NCI-H1417 (cell line): ENCODE measurements around the gene SRGAP3.

Source experiments
- DNase-seq, 3 experiments: peaks; one replicate each; lab custom pipeline; 2025; lab: John Stamatoyannopoulos, UW

SRGAP3 gene

DNA sequence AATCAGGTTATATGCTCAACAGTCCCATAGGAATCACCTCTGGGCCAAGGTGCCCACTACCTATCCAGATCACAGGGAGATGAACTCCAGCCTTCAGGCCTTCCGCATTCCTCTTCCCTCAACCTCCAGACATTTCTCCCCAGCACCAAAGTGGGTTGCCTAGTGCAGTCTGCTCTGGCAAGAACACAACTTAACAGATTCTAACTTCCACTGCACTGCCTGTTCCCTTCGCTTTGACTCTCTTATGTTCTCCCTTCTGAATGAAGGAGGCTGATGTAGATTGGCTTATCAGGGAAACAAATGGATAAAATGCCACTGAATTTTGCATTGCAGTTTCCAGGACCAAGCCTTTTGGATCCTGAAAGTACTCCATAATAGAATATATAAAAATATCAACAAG lies 106.3 kb downstream of the SRGAP3 start:
- no peak for DNase-seq

- peak in 2 of 3 experiments; percentile 4 to 29 for DNase-seq
Observed at GRCh38 chr3:9142362-9142761, 107.1 kb downstream of the SRGAP3 start.

- DNase-seq = no peak
Observed at GRCh38 chr3:9141928-9142289, 107.5 kb downstream of the SRGAP3 start.

DNA sequence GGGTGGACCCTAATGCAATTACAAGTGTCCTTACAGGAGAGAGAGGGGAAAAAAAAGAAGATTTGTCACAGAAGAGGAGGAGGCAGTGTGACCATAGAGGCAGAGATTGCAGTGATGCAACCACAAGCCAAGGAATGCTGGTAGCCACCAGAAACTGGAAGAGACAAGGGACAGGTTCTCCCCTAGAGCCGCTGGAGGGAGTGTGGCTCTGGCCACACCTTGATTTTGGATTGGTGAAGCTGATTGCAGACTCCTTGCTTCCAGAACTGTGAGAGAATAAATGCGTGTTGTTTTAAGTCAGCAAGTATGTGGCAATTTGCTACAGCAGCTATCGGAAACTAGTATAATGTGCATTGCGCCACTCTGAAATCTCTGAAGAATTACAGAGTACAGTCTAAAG lies 110.1 kb downstream of the SRGAP3 start:
- DNase-seq = no peak

DNA sequence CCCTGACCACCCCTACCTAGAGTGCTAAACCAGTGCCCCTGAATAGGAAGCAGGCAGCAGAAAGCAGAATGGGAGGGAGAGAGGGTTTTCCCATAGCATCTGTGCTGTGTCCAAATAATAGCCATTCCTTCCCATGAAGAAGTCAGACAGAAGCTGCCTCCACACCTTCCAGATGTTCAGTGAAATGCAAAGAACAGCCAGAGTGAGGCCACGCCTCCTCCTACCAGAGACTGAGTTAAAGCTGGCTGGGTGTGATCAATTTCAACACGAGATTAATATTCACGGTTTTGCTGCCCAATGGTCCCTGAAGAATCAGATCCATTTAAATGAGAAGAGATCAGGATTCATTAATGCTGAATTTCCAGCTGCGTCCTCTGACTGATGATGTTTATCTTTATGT lies 111.8 kb downstream of the SRGAP3 start:
- no peak for DNase-seq

DNA sequence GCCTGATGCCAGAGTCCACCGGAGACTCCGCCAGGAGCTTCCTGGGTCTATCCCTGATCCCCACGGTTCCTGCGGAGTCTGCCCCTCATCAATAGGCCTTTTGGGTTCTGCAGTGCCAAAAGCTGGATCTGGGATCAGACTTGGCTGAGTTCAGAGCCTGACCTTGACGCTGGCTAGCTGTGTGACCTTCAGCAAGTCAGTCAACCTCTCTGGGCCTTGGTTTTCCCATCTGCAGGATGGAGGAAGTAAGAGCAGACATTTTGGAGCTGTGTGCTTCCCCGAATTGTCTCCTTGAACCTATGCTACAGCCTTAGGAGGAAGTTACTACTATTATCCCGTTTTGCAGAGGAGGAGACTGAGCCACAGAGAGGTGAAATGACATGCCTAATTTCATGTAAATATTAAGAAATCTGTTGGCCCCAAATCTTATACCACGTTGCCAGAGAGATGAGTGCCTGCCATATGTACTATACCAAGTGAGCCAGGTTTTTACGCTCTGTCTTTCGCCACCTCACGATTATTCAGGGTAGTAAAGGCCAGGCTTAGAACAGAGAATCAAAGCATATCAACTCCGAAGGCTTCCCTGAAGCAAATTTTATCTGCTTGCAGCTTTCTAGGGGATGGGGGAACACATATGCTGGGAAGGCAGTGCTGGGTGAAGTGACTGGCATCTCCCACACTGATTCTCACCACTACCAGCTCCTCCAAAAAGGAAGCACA lies 112.5 kb downstream of the SRGAP3 start:
- no peak for DNase-seq

- no peak for DNase-seq
Observed at GRCh38 chr3:9135930-9136525, 113.4 kb downstream of the SRGAP3 start.

- DNase-seq = no peak
Observed at GRCh38 chr3:9135526-9135925, 113.9 kb downstream of the SRGAP3 start.

- no peak for DNase-seq
Observed at GRCh38 chr3:9133656-9134055, 115.8 kb downstream of the SRGAP3 start.

DNA sequence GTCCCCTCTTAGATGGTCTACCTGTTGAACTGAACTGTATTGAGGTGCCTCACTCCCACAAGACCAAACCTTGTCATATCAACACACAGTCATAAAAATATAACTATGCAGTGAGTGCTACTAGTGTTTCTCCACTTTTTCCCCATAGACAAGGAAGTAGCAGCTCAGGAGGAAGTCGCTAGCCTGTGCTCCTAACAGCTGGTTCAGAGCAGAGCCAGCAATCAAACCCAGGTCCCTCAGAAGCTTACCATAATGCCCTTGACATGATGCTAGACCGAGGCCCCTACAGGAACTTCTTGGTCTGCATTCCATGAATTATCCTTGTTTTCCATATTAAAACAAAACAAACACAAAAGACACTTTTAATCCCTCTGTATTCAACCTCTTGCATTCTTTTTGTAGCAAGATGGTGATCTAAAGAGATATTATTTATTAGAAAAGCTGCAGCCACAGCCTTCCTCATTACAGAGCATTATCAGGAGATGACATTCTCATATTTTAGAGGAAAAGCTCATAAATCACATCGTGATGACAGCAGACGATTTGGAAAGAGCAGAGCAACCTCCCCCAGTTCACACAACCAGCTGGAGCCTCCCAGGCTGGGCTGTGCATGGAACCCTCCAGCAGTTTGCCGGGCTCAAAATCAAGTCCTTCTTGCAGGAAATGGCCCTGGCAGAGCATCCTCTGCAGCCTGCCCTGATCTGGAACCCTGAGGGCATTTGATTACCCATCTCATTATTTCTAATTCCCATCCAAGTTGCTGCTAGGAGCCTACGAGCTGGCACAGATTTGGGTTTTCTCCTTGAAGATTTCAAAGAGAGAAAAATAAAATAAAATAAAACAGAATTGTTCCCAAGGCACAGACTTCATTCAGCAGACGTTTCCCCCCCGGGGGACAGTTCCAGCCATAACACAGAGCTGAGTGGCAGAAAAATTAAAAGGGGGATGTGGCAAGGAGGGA lies 118.8 kb downstream of the SRGAP3 start:
- peak in 2 of 3 experiments; percentile 14 to 48 for DNase-seq

DNA sequence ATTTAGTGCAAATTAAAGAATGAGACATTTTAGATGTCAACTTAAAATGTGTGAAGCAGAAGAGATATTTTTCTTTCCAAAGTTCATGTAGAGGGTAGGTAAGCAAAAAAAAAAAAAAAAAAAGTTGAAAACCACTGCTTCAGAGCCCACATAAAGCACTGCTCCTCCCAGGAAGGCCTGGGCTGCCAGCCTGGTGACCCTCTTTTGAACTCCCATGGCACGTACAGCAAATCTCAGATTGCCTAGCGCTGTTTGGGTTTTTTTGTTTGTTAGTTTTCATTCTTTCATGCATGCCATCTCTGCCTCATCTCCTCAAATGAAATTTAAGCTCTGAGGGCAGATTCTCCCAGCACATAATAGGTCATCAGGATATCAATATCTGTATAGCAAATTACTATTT lies 120.1 kb downstream of the SRGAP3 start:
- DNase-seq = no peak

DNA sequence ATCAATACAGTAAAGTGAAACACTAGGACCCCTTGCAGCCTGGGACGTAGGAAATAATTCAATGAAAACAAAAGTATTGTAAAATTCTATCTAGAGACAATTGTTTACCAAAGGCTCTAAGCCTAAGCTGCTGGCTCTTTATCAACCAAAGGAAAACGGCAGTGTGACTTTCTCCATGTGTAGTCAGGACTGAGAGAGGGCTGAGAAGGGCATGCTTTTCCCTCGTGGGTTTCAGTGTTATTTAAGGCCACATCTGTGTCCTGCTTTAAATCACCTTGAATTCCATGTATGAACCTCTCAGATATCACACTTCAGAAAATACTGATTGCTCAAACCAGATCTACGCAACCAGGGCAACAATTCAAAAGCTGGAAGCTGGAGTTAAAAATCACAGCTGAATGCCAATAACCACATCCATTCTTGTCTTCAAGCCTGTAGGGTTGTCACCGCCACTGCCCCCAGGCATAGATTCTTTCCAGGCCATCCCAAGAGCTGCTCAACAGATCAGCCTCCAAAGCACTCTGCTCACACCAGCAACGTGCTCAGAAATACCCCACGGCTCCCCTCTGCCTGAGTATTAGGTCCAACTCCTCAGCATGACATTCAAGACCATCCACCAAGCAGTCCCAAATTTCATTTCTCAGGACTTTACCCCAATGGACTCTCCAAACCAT lies 124.0 kb downstream of the SRGAP3 start:
- no peak for DNase-seq

DNA sequence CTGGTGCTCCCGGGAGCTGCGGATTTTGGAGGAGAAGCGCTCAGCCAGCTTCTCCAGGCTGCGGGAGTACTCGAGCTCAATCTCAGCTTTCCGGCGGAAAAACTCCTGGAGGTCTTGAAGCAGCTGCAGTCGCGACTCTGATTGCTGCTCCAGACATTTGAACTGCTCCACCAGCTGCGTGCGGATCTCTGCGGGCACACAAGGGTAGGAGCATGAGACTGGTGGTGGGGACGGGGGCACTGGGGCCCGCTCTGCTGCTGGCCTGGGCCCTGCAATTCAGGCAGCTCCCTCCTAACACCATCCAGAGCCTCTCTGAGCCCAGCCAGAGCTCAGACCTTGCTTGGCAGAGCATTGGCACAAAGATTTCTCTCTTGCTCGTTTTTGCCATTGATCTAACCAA lies 124.7 kb downstream of the SRGAP3 start:
- DNase-seq = no peak

DNA sequence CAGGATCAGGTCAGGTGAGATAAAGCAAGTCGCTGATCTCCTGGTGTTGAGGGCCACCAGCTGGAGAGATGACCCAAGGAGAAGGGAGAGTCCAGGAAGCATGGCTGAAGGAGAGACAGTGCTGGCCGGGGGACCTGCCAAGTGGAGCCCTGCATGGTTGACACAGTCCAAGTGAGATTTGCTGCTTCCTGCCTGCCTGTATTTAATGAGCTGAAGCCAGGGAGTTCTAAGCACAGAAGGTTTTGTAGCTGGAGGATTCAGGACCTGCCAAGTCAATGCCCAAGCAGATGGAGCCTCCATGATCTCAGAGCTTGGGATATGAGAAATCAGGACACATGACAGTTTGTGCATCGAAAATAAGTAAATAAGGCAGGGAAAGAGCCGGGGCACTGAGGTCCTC lies 125.6 kb downstream of the SRGAP3 start:
- no peak for DNase-seq

- peak in 1 of 3 experiments; percentile 5 for DNase-seq
Observed at GRCh38 chr3:9122732-9123364, 126.6 kb downstream of the SRGAP3 start.

DNA sequence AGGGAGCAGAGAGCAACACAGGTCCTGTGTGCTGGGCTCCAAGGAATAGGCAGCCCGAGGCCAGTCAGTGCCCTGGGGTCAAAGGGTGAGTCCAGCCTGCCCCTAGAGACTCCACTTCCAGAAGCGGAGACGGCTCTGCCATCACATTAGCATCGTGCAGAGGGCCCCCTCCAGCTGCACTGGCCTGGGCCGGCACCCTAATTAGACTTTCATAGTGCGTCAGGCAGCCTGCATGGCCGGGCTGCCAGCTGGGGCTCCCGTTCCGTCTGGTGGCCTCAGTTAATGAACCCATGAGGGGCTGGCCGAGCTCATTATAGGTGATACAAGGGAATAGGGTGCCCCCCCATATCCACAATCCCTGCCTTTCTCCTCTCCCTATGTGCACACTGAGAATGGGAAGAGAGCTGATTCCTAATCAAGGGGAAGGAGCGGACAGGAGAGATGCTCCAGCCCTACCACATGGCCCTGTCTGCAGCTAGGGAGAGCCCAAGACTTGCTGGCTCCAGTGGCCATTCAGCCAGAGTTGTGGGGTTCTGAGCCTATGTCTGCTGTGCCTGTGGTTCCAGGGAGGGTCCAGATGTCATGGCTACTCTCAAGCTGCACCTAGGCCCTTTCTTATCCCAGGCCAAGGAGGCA lies 128.0 kb downstream of the SRGAP3 start:
- DNase-seq = no peak

GRCh38 chr3:9119331-9119730 lies 130.1 kb downstream of the SRGAP3 start:
- no peak for DNase-seq

GRCh38 chr3:9118222-9118621 lies 131.2 kb downstream of the SRGAP3 start:
- no peak for DNase-seq

GRCh38 chr3:9117220-9117619 lies 132.2 kb downstream of the SRGAP3 start:
- no peak for DNase-seq

GRCh38 chr3:9116336-9116735 lies 133.1 kb downstream of the SRGAP3 start:
- no peak for DNase-seq

DNA sequence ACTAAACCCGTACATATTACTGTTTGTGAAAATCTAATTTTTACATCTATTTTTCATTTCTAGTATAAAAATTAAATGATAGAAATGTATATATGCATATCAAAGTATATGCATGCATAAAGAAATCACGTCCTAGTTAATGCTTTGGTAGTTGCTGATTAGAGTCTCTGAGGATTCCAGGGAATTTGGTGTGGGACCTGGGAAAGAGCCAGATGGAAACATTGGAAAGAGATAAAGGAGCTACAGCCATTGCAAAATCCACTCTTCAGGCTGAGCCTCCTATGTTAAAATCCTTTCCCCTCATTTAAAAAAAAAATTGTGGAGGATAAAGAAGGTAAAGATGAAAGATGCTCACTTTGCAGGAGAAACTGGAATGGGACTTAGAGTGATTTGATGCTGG lies 134.1 kb downstream of the SRGAP3 start:
- DNase-seq = no peak
